Measurements from ENCODE around the gene C6orf120. TPM values are rescaled to one million over a fixed set of nuclear protein-coding genes. Genes with fewer than 3 reads are reported as not detected.
A peak's percentile ranks its signal among the peaks of the same experiment; 100 is the strongest.

The C6orf120 gene
- total and polyA plus RNA-seq, 2 of the 13 experiments (the other 11 are each of a cell fraction or from before 2014, with no cell fraction given) = 21.7 to 29.9 TPM

GRCh38 chr6:169701311-169701953 is 494 bp upstream of the C6orf120 start (continued):
- TF ChIP-seq ZFP36L2 (CRISPR knock-in tag; IDR thresholded peaks at IDR 0.05) (no peak), ETV6 (CRISPR knock-in tag; conservative IDR thresholded peaks at IDR 0.05) (no peak), ZSCAN5A (CRISPR knock-in tag; IDR thresholded peaks at IDR 0.05; ENCODE audit: borderline replicate concordance) (no peak), ZNF724P (CRISPR knock-in tag; IDR thresholded peaks at IDR 0.05; ENCODE audit: borderline replicate concordance) (no peak), ZNF225 (CRISPR knock-in tag; IDR thresholded peaks at IDR 0.05) (no peak), ZNF558 (CRISPR knock-in tag; IDR thresholded peaks at IDR 0.05; ENCODE audit: borderline replicate concordance) (no peak), NRL (CRISPR knock-in tag; IDR thresholded peaks at IDR 0.05; ENCODE audit: borderline replicate concordance) (peak; percentile 21; the same call in 1 of the 2 replicates), ZNF281 (CRISPR knock-in tag; IDR thresholded peaks at IDR 0.05; ENCODE audit: borderline replicate concordance) (no peak), SNAPC5 (CRISPR knock-in tag; IDR thresholded peaks at IDR 0.05; ENCODE audit: borderline replicate concordance) (no peak), SNAI1 (CRISPR knock-in tag; IDR thresholded peaks at IDR 0.05; ENCODE audit: borderline replicate concordance) (peak; percentile 71), FOXA3 (CRISPR knock-in tag; IDR thresholded peaks at IDR 0.05) (no peak), SP2 (CRISPR knock-in tag; IDR thresholded peaks at IDR 0.05) (no peak), CBX5 (CRISPR knock-in tag; IDR thresholded peaks at IDR 0.05; ENCODE audit: borderline replicate concordance) (no peak), TP53 (CRISPR knock-in tag; conservative IDR thresholded peaks at IDR 0.05) (no peak; the same call in 1 of the 2 replicates), SMAD1 (CRISPR knock-in tag; IDR thresholded peaks at IDR 0.05; ENCODE audit: borderline replicate concordance, low read depth) (no peak), RFX5 (IDR thresholded peaks at IDR 0.05; ENCODE audit: low read depth, low read length) (no peak), SMAD9 (CRISPR knock-in tag; IDR thresholded peaks at IDR 0.05) (peak; percentile 95), TOPORS (CRISPR knock-in tag; IDR thresholded peaks at IDR 0.05) (no peak), UBTF (CRISPR knock-in tag; IDR thresholded peaks at IDR 0.05) (peak; percentile 78), POLR2G (IDR thresholded peaks at IDR 0.05; ENCODE audit: low read depth, low read length) (no peak), ZNF337 (CRISPR knock-in tag; IDR thresholded peaks at IDR 0.05; ENCODE audit: borderline replicate concordance, low read depth) (peak; percentile 83; the same call in 1 of the 2 replicates), ZNF350 (CRISPR knock-in tag; IDR thresholded peaks at IDR 0.05; ENCODE audit: borderline replicate concordance, low read depth) (no peak), SRSF1 (optimal IDR thresholded peaks at IDR 0.05; ENCODE audit: low read depth, low read length) (no peak)
